HEK293 (cell line): ENCODE data around the gene COX19.

Experiments
- CTCF ChIA-PET: fragments of 350-600 bp; formaldehyde crosslinking; extraction: SDS; loops from one replicate; lab custom pipeline; 2021; ENCODE audit warnings: antibody characterized with exemption; lab: Yijun Ruan, JAX
- POLR2A ChIA-PET: fragments of 300-600 bp; formaldehyde crosslinking; extraction: SDS; loops from one replicate; lab custom pipeline; 2020; ENCODE audit warnings: antibody characterized with exemption, inconsistent platforms; lab: Yijun Ruan, JAX
- H3K27ac ChIP-seq: fragments of 200-500 bp; sonication (Bioruptor generic); 2 replicates; pipeline ENCODE4 v1.5.1; 2014; ENCODE audit warnings: low read depth, low read length, control low read depth, inconsistent platforms; ENCODE audit errors: extremely low read depth
- H3K36me3 ChIP-seq, 2 experiments: fragments of 200-500 bp in 1 of 2; sonication (Bioruptor generic) in 1 of 2; 1 replicate in 1 of 2; 2 replicates in 1 of 2; pipeline ENCODE4 v1.5.1; 2014 to 2017; ENCODE audit warnings: inconsistent platforms in 2 of 2, low read length in 2 of 2; ENCODE audit not compliant: control insufficient read depth in 2 of 2, insufficient read depth in 1 of 2
- H3K4me1 ChIP-seq: fragments of 200-500 bp; sonication (Bioruptor generic); 2 replicates; pipeline ENCODE4 v1.5.1; 2014; ENCODE audit warnings: mild to moderate bottlenecking, low read length, inconsistent platforms; ENCODE audit not compliant: control insufficient read depth, insufficient read depth
- H3K4me3 ChIP-seq: 2 replicates; pipeline ENCODE4 v1.5.1; 2011; ENCODE audit warnings: low read depth, mild to moderate bottlenecking, control low read depth, low read length, moderate library complexity
- H3K9me3 ChIP-seq: fragments of 200-500 bp; sonication (Bioruptor generic); 2 replicates; pipeline ENCODE4 v1.5.1; 2014; ENCODE audit warnings: low read depth, low read length, inconsistent platforms; ENCODE audit not compliant: control insufficient read depth, insufficient read depth
- KLF1 ChIP-seq: fragments of 450-650 bp; formaldehyde crosslinking; IDR thresholded peaks from 2 replicates; pipeline ENCODE4 v1.5.1; 2016; ENCODE audit warnings: missing biosample characterization, missing genetic modification characterization
- OSR2 ChIP-seq: fragments of 450-650 bp; formaldehyde crosslinking; IDR thresholded peaks from 2 replicates; pipeline ENCODE4 v1.5.1; 2016; ENCODE audit warnings: missing biosample characterization, missing genetic modification characterization
- ZEB2 ChIP-seq: fragments of 450-650 bp; formaldehyde crosslinking; IDR thresholded peaks from 2 replicates; pipeline ENCODE4 v1.5.1; 2016; ENCODE audit warnings: missing biosample characterization, missing genetic modification characterization
- ZNF16 ChIP-seq: fragments of 450-650 bp; formaldehyde crosslinking; IDR thresholded peaks from 2 replicates; pipeline ENCODE4 v1.5.1; 2016; ENCODE audit warnings: low read depth, missing biosample characterization, missing genetic modification characterization
- ZNF184 ChIP-seq: fragments of 450-650 bp; IDR thresholded peaks from 2 replicates; pipeline ENCODE4 v1.5.1; 2018; ENCODE audit warnings: missing biosample characterization, mild to moderate bottlenecking, missing genetic modification characterization
- ZNF202 ChIP-seq: fragments of 450-650 bp; formaldehyde crosslinking; IDR thresholded peaks from 2 replicates; pipeline ENCODE4 v1.5.1; 2016; ENCODE audit warnings: missing biosample characterization, missing genetic modification characterization, borderline replicate concordance
- ZNF23 ChIP-seq: fragments of 450-650 bp; formaldehyde crosslinking; IDR thresholded peaks from 2 replicates; pipeline ENCODE4 v1.5.1; 2016; ENCODE audit warnings: missing biosample characterization, missing genetic modification characterization, borderline replicate concordance
- ZNF266 ChIP-seq: fragments of 450-650 bp; formaldehyde crosslinking; IDR thresholded peaks from 2 replicates; pipeline ENCODE4 v1.5.1; 2016; ENCODE audit warnings: missing biosample characterization, missing genetic modification characterization, low read depth
- ZNF549 ChIP-seq: fragments of 450-650 bp; IDR thresholded peaks from 2 replicates; pipeline ENCODE4 v1.5.1; 2018; ENCODE audit warnings: missing biosample characterization, missing genetic modification characterization, mild to moderate bottlenecking, inconsistent platforms, moderate library complexity
- ZNF561 ChIP-seq: fragments of 450-650 bp; IDR thresholded peaks from 2 replicates; pipeline ENCODE4 v1.5.1; 2018; ENCODE audit warnings: missing biosample characterization, missing genetic modification characterization, borderline replicate concordance
- ZNF571 ChIP-seq: fragments of 450-650 bp; formaldehyde crosslinking; IDR thresholded peaks from 2 replicates; pipeline ENCODE4 v1.5.0; 2017; ENCODE audit warnings: missing biosample characterization, missing genetic modification characterization
- ZNF600 ChIP-seq: fragments of 450-650 bp; formaldehyde crosslinking; IDR thresholded peaks from 2 replicates; pipeline ENCODE4 v1.5.1; 2016; ENCODE audit warnings: missing biosample characterization, missing genetic modification characterization
- ZNF843 ChIP-seq: fragments of 450-650 bp; formaldehyde crosslinking; IDR thresholded peaks from 2 replicates; pipeline ENCODE4 v1.5.1; 2016; ENCODE audit warnings: missing biosample characterization, missing genetic modification characterization
- ZSCAN30 ChIP-seq: fragments of 450-650 bp; IDR thresholded peaks from 2 replicates; pipeline ENCODE4 v1.5.1; 2018; ENCODE audit warnings: missing biosample characterization, mild to moderate bottlenecking, missing genetic modification characterization, moderate library complexity
- TF ChIP-seq, protein P1 (sequence below): fragments of 450-650 bp; formaldehyde crosslinking; IDR thresholded peaks from 2 replicates; pipeline ENCODE4 v1.5.1; 2016; ENCODE audit warnings: missing biosample characterization, missing genetic modification characterization, borderline replicate concordance
- TF ChIP-seq, protein P2 (sequence below): fragments of 450-650 bp; formaldehyde crosslinking; IDR thresholded peaks from 2 replicates; pipeline ENCODE4 v1.5.0; 2017; ENCODE audit warnings: missing biosample characterization, missing genetic modification characterization, borderline replicate concordance
- TF ChIP-seq, protein P3 (sequence below): fragments of 450-650 bp; IDR thresholded peaks from 2 replicates; pipeline ENCODE4 v1.5.1; 2018; ENCODE audit warnings: missing biosample characterization, mild to moderate bottlenecking, missing genetic modification characterization
- TF ChIP-seq, protein P4 (sequence below): fragments of 450-650 bp; formaldehyde crosslinking; IDR thresholded peaks from 2 replicates; pipeline ENCODE4 v1.5.1; 2016; ENCODE audit warnings: missing biosample characterization, missing genetic modification characterization

Gene COX19

DNA sequence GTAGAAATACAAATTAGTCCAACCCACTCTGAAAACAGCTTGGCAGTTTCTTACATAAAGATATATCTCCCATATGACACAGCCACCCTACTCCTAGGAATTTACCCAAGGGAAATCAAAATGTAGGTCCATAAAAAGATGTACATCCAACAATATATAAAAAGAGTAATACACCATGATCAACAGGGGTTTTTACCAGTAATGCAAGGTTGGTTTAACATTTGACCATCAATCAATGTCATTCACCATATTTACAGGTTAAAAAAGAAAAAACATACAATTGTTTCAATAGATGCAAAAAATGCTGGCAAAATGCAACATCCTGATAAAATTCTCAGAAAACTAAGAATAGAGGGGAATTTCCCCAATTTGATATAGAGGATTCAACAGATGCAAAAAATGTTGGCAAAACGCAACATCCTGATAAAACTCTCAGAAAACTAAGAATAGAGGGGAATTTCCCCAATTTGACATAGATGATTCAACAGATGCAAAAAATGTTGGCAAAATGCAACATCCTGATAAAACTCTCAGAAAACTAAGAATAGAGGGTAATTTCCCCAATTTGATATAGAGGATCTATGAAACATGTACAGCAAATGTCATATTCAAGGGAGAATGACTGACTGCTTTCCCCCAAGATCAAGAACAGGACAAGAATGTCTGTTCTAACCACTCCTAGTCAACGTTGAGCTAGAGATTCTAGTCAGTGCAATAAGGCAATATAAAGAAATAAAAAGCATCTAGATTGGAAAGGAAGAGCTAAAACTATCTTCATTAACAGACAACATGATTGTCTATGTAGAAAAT, 34.5 kb downstream of the COX19 start:
- H3K27ac ChIP-seq = no peak overlapping the region
- POLR2A ChIA-PET = no interaction called here
- TF ChIP-seq ZEB2 (no peak), ZNF184 (tag by site-specific recombination) (no peak), ZNF16 (tag by site-specific recombination) (no peak), ZNF266 (tag by site-specific recombination) (no peak), KLF1 (tag by site-specific recombination) (no peak), ZSCAN30 (tag by site-specific recombination) (no peak), ZNF561 (tag by site-specific recombination) (no peak), ZNF571 (tag by site-specific recombination) (no peak), ZNF549 (tag by site-specific recombination) (no peak)
- TF ChIP-seq, protein P1, sequence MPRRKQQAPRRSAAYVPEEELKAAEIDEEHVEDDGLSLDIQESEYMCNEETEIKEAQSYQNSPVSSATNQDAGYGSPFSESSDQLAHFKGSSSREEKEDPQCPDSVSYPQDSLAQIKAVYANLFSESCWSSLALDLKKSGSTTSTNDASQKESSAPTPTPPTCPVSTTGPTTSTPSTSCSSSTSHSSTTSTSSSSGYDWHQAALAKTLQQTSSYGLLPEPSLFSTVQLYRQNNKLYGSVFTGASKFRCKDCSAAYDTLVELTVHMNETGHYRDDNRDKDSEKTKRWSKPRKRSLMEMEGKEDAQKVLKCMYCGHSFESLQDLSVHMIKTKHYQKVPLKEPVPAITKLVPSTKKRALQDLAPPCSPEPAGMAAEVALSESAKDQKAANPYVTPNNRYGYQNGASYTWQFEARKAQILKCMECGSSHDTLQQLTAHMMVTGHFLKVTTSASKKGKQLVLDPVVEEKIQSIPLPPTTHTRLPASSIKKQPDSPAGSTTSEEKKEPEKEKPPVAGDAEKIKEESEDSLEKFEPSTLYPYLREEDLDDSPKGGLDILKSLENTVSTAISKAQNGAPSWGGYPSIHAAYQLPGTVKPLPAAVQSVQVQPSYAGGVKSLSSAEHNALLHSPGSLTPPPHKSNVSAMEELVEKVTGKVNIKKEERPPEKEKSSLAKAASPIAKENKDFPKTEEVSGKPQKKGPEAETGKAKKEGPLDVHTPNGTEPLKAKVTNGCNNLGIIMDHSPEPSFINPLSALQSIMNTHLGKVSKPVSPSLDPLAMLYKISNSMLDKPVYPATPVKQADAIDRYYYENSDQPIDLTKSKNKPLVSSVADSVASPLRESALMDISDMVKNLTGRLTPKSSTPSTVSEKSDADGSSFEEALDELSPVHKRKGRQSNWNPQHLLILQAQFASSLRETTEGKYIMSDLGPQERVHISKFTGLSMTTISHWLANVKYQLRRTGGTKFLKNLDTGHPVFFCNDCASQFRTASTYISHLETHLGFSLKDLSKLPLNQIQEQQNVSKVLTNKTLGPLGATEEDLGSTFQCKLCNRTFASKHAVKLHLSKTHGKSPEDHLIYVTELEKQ (tag by site-specific recombination) = no peak
- TF ChIP-seq, protein P2, sequence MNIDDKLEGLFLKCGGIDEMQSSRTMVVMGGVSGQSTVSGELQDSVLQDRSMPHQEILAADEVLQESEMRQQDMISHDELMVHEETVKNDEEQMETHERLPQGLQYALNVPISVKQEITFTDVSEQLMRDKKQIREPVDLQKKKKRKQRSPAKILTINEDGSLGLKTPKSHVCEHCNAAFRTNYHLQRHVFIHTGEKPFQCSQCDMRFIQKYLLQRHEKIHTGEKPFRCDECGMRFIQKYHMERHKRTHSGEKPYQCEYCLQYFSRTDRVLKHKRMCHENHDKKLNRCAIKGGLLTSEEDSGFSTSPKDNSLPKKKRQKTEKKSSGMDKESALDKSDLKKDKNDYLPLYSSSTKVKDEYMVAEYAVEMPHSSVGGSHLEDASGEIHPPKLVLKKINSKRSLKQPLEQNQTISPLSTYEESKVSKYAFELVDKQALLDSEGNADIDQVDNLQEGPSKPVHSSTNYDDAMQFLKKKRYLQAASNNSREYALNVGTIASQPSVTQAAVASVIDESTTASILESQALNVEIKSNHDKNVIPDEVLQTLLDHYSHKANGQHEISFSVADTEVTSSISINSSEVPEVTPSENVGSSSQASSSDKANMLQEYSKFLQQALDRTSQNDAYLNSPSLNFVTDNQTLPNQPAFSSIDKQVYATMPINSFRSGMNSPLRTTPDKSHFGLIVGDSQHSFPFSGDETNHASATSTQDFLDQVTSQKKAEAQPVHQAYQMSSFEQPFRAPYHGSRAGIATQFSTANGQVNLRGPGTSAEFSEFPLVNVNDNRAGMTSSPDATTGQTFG (tag by site-specific recombination) = no peak
- TF ChIP-seq, protein P3, sequence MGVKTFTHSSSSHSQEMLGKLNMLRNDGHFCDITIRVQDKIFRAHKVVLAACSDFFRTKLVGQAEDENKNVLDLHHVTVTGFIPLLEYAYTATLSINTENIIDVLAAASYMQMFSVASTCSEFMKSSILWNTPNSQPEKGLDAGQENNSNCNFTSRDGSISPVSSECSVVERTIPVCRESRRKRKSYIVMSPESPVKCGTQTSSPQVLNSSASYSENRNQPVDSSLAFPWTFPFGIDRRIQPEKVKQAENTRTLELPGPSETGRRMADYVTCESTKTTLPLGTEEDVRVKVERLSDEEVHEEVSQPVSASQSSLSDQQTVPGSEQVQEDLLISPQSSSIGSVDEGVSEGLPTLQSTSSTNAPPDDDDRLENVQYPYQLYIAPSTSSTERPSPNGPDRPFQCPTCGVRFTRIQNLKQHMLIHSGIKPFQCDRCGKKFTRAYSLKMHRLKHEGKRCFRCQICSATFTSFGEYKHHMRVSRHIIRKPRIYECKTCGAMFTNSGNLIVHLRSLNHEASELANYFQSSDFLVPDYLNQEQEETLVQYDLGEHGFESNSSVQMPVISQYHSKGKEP (tag by site-specific recombination) = no peak
- TF ChIP-seq, all 188 proteins: peak for 0

DNA sequence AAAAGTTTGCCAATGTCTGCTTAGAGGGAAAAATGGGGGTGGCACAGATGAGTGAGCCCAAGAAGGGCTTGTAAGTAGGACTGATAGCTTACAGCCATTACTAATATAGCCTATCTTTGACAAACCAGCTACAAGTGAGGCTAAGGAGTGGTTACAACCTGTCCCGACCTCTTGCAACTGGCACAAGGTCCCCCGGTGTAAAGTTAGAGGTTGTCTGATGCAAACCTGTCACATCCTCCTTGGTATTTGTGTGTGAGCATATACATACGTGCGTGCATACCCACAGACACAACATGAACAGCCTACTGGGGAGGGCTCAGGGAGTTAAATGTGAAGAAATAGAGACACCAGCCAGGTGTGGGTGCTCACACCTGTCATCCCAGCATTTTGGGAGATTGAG, 35.5 kb downstream of the COX19 start:
- no peaks in the 10 kb centered on the region for H3K36me3 ChIP-seq
- ChIA-PET CTCF (interaction anchor here (0.6 kb wide), 1 partner anchor 126 kb away, joined by 5 read pairs; no protein-coding TSS in a partner anchor), POLR2A (no interaction called here)
- TF ChIP-seq, protein P4, sequence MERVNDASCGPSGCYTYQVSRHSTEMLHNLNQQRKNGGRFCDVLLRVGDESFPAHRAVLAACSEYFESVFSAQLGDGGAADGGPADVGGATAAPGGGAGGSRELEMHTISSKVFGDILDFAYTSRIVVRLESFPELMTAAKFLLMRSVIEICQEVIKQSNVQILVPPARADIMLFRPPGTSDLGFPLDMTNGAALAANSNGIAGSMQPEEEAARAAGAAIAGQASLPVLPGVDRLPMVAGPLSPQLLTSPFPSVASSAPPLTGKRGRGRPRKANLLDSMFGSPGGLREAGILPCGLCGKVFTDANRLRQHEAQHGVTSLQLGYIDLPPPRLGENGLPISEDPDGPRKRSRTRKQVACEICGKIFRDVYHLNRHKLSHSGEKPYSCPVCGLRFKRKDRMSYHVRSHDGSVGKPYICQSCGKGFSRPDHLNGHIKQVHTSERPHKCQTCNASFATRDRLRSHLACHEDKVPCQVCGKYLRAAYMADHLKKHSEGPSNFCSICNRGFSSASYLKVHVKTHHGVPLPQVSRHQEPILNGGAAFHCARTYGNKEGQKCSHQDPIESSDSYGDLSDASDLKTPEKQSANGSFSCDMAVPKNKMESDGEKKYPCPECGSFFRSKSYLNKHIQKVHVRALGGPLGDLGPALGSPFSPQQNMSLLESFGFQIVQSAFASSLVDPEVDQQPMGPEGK (tag by site-specific recombination) = no peak
- TF ChIP-seq ZNF202 (tag by site-specific recombination) (no peak), ZNF600 (no peak), ZNF23 (no peak), ZNF843 (tag by site-specific recombination) (no peak), OSR2 (tag by site-specific recombination) (no peak)
- H3K4me3 ChIP-seq = no peak overlapping the region
- no peak overlapping the region for H3K27ac ChIP-seq
- H3K4me1 ChIP-seq = no peaks in the 10 kb centered on the region
- no peaks in the 10 kb centered on the region for H3K9me3 ChIP-seq

More for the DNA sequence above, 34.5 kb downstream of the COX19 start:
- H3K4me1 ChIP-seq = no peaks in the 10 kb centered on the region
- no peaks in the 10 kb centered on the region for H3K9me3 ChIP-seq
- CTCF ChIA-PET = no interaction called here
- no peak overlapping the region for H3K4me3 ChIP-seq
- no peaks in the 10 kb centered on the region for H3K36me3 ChIP-seq
